GM12878 (cell line): Measurements from ENCODE around the gene SMOC2.

ENCODE experiments used
- CTCF ChIP-seq, 3 experiments: IDR thresholded peaks in 2 of 3; conservative IDR thresholded peaks in 1 of 3; 2 replicates each; pipeline ENCODE4 v1.5.1; 2011; ENCODE audit warnings: low read depth in 3 of 3, low read length in 3 of 3, mild to moderate bottlenecking in 3 of 3, control low read depth in 2 of 3, moderate library complexity in 2 of 3, inconsistent platforms in 1 of 3, mixed read lengths in 1 of 3; ENCODE audit not compliant: control insufficient read depth in 2 of 3, insufficient read depth in 1 of 3; ENCODE audit errors: extremely low read depth in 1 of 3
- KAT2A ChIP-seq: conservative IDR thresholded peaks from 2 replicates; pipeline ENCODE4 v1.6.1; 2011; ENCODE audit warnings: low read depth, low read length; ENCODE audit not compliant: control insufficient read depth
- POLR2A ChIP-seq: IDR thresholded peaks from 2 replicates; pipeline ENCODE4 v1.6.1; 2011; ENCODE audit warnings: low read depth, mild to moderate bottlenecking, low read length
- POLR2AphosphoS5 ChIP-seq: IDR thresholded peaks from 2 replicates; pipeline ENCODE4 v1.6.1; 2011; ENCODE audit warnings: mild to moderate bottlenecking, low read length, inconsistent platforms
- SMARCA5 ChIP-seq: fragments of 450-650 bp; IDR thresholded peaks from 2 replicates; pipeline ENCODE4 v1.6.1; 2017; ENCODE audit warnings: mild to moderate bottlenecking
- SMC3 ChIP-seq: IDR thresholded peaks from 2 replicates; pipeline ENCODE4 v1.6.1; 2011; ENCODE audit warnings: low read length, improper control_type of control experiment, borderline replicate concordance
- SP1 ChIP-seq: IDR thresholded peaks from one replicate; pipeline ENCODE4 v1.6.1; 2011; ENCODE audit warnings: low read depth, low read length
- ZNF687 ChIP-seq: fragments of 450-650 bp; IDR thresholded peaks from 2 replicates; pipeline ENCODE4 v1.6.1; 2017; ENCODE audit warnings: mild to moderate bottlenecking, moderate library complexity

GRCh38 chr6:168420706-168421105 lies 20.3 kb upstream of the SMOC2 start:
- no peak for TF ChIP-seq POLR2A
- no peak for TF ChIP-seq KAT2A
- TF ChIP-seq SMC3, result no peak
- TF ChIP-seq SMARCA5, result no peak
- no peak for TF ChIP-seq ZNF687
- TF ChIP-seq CTCF (IDR thresholded peaks at IDR 0.05 in 2 of 3, conservative IDR thresholded peaks at IDR 0.05 in 1 of 3; ENCODE audit: control insufficient read depth in 2 of 3, extremely low read depth in 1 of 3, insufficient read depth in 1 of 3, low read depth in 3 of 3, low read length in 3 of 3), result no peak
- TF ChIP-seq SP1, result no peak
- TF ChIP-seq POLR2AphosphoS5, result no peak
